Right atrium auricular region (tissue), 2 donors: Measurements from ENCODE around the gene RILPL1. TPM values are rescaled to one million over a fixed set of nuclear protein-coding genes. Genes with fewer than 3 reads are reported as not detected.
A peak's percentile ranks its signal among the peaks of the same experiment; 100 is the strongest.

ENCODE experiments used
- DNase-seq: peaks from one replicate; pipeline ENCODE4 v3.0.0-alpha.2; 2019; ENCODE audit warnings: low spot score
- H3K27ac ChIP-seq, 2 donors: fragments of 200-600 bp; sonication (generic); 1 replicate in 1 of 2; 2 replicates in 1 of 2; pipeline ENCODE4 v1.5.1; 2016 to 2019
- H3K27me3 ChIP-seq, 2 donors: fragments of 200-600 bp; sonication (generic); one replicate each; pipeline versions ENCODE4 v1.5.1 to v1.6.0; 2017 to 2019
- H3K36me3 ChIP-seq: fragments of 200-600 bp; sonication (generic); one replicate; pipeline ENCODE4 v1.5.1; 2016
- H3K4me1 ChIP-seq, 2 donors: fragments of 200-600 bp; sonication (generic); one replicate each; pipeline versions ENCODE4 v1.5.1 to v1.6.0; 2017 to 2019
- H3K4me3 ChIP-seq, 2 donors: fragments of 200-600 bp; sonication (generic); 1 replicate in 1 of 2; 2 replicates in 1 of 2; pipeline ENCODE4 v1.5.1; 2017 to 2019; ENCODE audit warnings: mild to moderate bottlenecking in 1 of 2, moderate library complexity in 1 of 2
- H3K9me3 ChIP-seq, 2 donors: fragments of 200-600 bp; sonication (generic); one replicate each; pipeline ENCODE4 v1.5.1; 2019
- total RNA-seq, 2 donors: library from RNA; depleted of rRNA; stranded (reverse); fragments of >200 nt; gene quantifications; one replicate each; pipeline ENCODE4 v1.1.0, GENCODE V29; 2016
- TF ChIP-seq, protein P1 (sequence below), 2 donors: fragments of 200-600 bp; sonication (generic); IDR thresholded peaks; one replicate each; pipeline ENCODE4 v1.5.1; 2019; ENCODE audit warnings: antibody characterized with exemption in 2 of 2

The RILPL1 gene
- total RNA-seq, 2 donors from 2014 or later = 93.1 to 130 TPM

DNA sequence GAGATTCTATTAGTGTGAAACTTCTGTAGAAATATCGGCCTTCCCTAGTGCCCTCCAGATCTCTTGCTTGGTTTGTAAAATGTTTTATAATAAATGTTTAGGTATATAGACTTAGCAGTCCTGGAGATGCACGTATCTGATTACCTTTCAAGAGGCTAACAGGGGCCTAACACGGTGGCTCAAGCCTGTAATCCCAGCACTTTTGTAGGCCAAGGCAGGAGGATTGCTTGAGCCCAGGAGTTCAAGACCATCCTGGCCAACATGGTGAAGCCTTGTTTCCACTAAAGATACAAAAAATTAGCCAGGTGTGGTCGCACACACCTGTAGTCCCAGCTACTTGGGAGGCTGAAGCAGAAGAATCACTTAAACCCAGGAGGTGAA, 87.2 kb downstream of the RILPL1 start:
- Histone ChIP-seq H3K4me3 (no peak overlapping the region), H3K36me3 (no peaks in the 10 kb centered on the region), H3K27me3 (no peaks in the 10 kb centered on the region), H3K27ac (peak overlapping the region; percentile 37 to 74), H3K4me1 (peaks cover 0 to 22% of the 10 kb centered on the region in 2 donors), H3K9me3 (no peaks in the 10 kb centered on the region)
- no peak for DNase-seq
- TF ChIP-seq, protein P1, sequence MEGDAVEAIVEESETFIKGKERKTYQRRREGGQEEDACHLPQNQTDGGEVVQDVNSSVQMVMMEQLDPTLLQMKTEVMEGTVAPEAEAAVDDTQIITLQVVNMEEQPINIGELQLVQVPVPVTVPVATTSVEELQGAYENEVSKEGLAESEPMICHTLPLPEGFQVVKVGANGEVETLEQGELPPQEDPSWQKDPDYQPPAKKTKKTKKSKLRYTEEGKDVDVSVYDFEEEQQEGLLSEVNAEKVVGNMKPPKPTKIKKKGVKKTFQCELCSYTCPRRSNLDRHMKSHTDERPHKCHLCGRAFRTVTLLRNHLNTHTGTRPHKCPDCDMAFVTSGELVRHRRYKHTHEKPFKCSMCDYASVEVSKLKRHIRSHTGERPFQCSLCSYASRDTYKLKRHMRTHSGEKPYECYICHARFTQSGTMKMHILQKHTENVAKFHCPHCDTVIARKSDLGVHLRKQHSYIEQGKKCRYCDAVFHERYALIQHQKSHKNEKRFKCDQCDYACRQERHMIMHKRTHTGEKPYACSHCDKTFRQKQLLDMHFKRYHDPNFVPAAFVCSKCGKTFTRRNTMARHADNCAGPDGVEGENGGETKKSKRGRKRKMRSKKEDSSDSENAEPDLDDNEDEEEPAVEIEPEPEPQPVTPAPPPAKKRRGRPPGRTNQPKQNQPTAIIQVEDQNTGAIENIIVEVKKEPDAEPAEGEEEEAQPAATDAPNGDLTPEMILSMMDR (IDR thresholded peaks at IDR 0.05) = no peak

GRCh38 chr12:123445388-123446332, 87.9 kb downstream of the RILPL1 start:
- H3K4me3 ChIP-seq = no peak overlapping the region
- TF ChIP-seq, protein P1 (IDR thresholded peaks at IDR 0.05) = no peak
- peaks cover 0 to 22% of the 10 kb centered on the region in 2 donors for H3K4me1 ChIP-seq
- peak; percentile 68 for DNase-seq
- no peaks in the 10 kb centered on the region for H3K9me3 ChIP-seq
- H3K27me3 ChIP-seq = no peaks in the 10 kb centered on the region
- peak overlapping the region; percentile 37 to 74 for H3K27ac ChIP-seq
- no peaks in the 10 kb centered on the region for H3K36me3 ChIP-seq

GRCh38 chr12:123444092-123445026, 89.2 kb downstream of the RILPL1 start:
- H3K27ac ChIP-seq = peak overlapping the region in 1 of 2 donors; percentile 74
- no peaks in the 10 kb centered on the region for H3K36me3 ChIP-seq
- no peak for DNase-seq
- H3K27me3 ChIP-seq = no peaks in the 10 kb centered on the region
- H3K9me3 ChIP-seq = no peaks in the 10 kb centered on the region
- TF ChIP-seq, protein P1 (IDR thresholded peaks at IDR 0.05) = no peak
- no peak overlapping the region for H3K4me3 ChIP-seq
- peaks cover 0 to 22% of the 10 kb centered on the region in 2 donors for H3K4me1 ChIP-seq

- H3K36me3 ChIP-seq = no peaks in the 10 kb centered on the region
- H3K4me1 ChIP-seq = peaks cover 0 to 22% of the 10 kb centered on the region in 2 donors
- DNase-seq = no peak
- TF ChIP-seq, protein P1 (IDR thresholded peaks at IDR 0.05) = no peak
- H3K27me3 ChIP-seq = no peaks in the 10 kb centered on the region
- no peak overlapping the region for H3K4me3 ChIP-seq
- H3K27ac ChIP-seq = no peak overlapping the region
- no peaks in the 10 kb centered on the region for H3K9me3 ChIP-seq
These were observed 90.7 kb downstream of the RILPL1 start for GRCh38 chr12:123442774-123443173.

DNA sequence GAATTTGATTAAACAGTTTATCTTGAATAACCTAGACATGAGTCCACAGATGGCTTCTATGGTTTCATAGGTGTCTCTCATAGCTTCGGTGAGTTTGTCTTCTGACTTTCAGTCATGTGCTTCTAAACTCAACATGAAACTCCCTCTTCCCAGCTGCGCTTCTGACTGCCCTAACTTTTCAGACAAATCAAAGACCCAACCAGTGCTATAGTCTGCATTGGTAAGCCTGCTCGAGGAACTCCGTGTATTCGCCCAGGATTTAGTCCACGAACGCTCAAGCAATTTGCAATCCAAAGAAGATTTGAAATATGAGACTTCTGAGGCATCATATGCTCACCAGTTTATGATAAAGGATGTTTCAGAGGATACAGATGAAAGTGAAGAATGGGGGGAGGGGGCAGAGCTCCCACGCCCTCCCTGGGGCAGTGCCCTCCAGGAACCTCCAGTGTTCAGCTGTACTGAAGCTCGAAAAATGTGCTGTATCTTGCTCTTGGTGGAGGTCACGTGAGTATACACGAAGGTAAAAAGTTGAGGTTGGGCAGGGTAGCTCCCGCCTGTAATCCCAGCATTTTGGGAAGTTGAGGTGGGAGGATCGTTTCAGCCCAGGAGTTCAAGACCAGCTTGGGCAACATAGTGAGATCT, 91.9 kb downstream of the RILPL1 start:
- Histone ChIP-seq H3K4me1 (peaks cover 0 to 26% of the 10 kb centered on the region in 2 donors), H3K27me3 (no peaks in the 10 kb centered on the region), H3K36me3 (no peaks in the 10 kb centered on the region), H3K4me3 (no peak overlapping the region), H3K27ac (no peak overlapping the region), H3K9me3 (no peaks in the 10 kb centered on the region)
- no peak for DNase-seq
- TF ChIP-seq, protein P1 (IDR thresholded peaks at IDR 0.05) = no peak
